SK-N-MC (cell line): Measurements from ENCODE around the gene SLC17A5.
"Not testable (repeated sequence)": the region's sequence is repeated elsewhere in the genome, so short reads cannot be mapped to it uniquely, and the experiment has no call there.

ENCODE experiments used
- DNase-seq: peaks from one replicate; pipeline ENCODE4 v3.0.0-alpha.2; 2011; ENCODE audit warnings: low read depth, low spot score
- H3K27ac ChIP-seq: fragments of 200-600 bp; sonication (generic); 2 replicates; pipeline ENCODE4 v1.5.1; 2016; ENCODE audit warnings: mixed run types
- H3K36me3 ChIP-seq: fragments of 200-600 bp; sonication (generic); 2 replicates; pipeline ENCODE4 v1.6.1; 2017; ENCODE audit warnings: antibody characterized with exemption, low read length, mixed read lengths; ENCODE audit not compliant: insufficient read depth
- H3K4me3 ChIP-seq: fragments of 200-600 bp; sonication (generic); 2 replicates; pipeline ENCODE4 v1.5.1; 2016
- H3K9ac ChIP-seq: fragments of 200-600 bp; sonication (generic); 2 replicates; pipeline ENCODE4 v1.8.0; 2017; ENCODE audit warnings: mixed run types, mixed read lengths; ENCODE audit not compliant: insufficient read length
- H3K9me3 ChIP-seq: fragments of 200-600 bp; sonication (generic); 2 replicates; pipeline ENCODE4 v1.6.1; 2017; ENCODE audit warnings: low read depth, mild to moderate bottlenecking, antibody characterized with exemption, low read length, moderate library complexity, mixed read lengths
- EZH2 ChIP-seq: fragments of 200-600 bp; sonication (generic); IDR thresholded peaks from one replicate; pipeline ENCODE4 v1.6.1; 2017; ENCODE audit warnings: antibody characterized with exemption
- FOXP2 ChIP-seq: optimal IDR thresholded peaks from 2 replicates; pipeline ENCODE3; 2011; ENCODE audit warnings: mild to moderate bottlenecking, moderate library complexity; ENCODE audit not compliant: insufficient read depth; ENCODE audit errors: extremely low read length, control extremely low read depth
- POLR2AphosphoS5 ChIP-seq: IDR thresholded peaks from 2 replicates; pipeline ENCODE4 v1.6.1; 2012; ENCODE audit warnings: mild to moderate bottlenecking, low read depth, low read length, borderline replicate concordance

Gene SLC17A5

DNA sequence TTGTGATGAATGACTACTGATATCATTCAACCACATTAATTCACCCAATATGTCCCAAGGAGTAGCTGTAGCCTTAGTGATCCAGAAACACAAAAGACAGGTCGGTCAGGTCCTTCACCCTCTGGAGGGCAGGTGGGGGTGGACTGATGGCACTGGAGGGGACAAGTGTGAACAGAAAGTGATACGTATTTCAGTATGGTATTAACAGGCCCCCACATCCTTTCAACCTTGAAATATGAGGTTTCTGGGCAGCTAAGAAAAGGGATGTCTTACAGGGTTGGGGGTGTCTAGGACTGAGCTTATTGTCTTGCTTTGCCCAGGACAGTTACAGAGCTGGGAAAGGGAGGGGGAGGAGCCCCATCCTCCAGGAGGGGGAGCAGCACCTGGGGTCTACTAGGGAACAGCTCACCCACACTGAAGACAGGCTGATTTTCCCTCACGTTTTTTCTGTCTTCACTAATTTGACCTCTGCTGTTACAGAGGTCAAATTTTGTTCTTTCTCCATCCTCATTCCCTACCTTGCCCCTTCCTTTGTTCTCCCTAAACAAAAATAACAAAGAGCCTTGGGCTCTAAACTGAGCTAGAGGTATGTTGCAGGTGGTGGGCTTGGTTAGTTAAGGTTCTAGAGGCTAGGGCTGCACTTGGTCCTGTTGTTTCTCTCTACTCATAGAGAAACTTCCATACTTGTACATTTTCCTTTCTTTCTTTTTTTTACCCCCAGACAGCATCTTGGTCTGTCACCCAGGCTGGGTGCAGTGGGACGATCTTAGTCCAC is 95.0 kb downstream of the SLC17A5 start:
- no peak for DNase-seq
- no peaks in the 10 kb centered on the region for H3K36me3 ChIP-seq
- H3K9ac ChIP-seq, result no peak overlapping the region
- TF ChIP-seq FOXP2, result no peak
- TF ChIP-seq EZH2, result no peak
- TF ChIP-seq POLR2AphosphoS5, result no peak
- no peaks in the 10 kb centered on the region for H3K9me3 ChIP-seq
- H3K4me3 ChIP-seq, result no peak overlapping the region
- no peak overlapping the region for H3K27ac ChIP-seq

DNA sequence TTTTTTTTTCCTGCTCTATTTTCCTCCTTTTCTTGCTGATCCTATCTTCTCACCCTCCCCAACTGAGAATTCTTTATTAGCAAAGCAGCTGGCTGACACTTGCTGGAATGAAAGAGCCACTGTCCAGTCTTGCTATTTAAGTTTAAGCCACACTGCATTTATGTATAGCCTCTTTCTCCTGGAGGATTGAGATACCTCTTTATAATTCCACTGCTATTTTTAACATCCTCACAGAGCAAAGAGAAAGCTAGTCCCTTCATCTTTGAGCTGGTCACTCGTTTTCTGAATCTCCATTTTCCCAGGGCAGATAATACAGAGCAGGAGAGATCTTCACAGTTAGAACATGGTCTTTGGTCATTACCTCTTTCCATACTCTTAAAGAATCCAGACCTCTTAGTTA is 97.0 kb downstream of the SLC17A5 start:
- Histone ChIP-seq H3K9ac (no peak overlapping the region), H3K36me3 (no peaks in the 10 kb centered on the region), H3K9me3 (no peaks in the 10 kb centered on the region), H3K4me3 (no peak overlapping the region), H3K27ac (no peak overlapping the region)
- no peak for DNase-seq
- TF ChIP-seq EZH2 (no peak), FOXP2 (no peak), POLR2AphosphoS5 (no peak)

DNA sequence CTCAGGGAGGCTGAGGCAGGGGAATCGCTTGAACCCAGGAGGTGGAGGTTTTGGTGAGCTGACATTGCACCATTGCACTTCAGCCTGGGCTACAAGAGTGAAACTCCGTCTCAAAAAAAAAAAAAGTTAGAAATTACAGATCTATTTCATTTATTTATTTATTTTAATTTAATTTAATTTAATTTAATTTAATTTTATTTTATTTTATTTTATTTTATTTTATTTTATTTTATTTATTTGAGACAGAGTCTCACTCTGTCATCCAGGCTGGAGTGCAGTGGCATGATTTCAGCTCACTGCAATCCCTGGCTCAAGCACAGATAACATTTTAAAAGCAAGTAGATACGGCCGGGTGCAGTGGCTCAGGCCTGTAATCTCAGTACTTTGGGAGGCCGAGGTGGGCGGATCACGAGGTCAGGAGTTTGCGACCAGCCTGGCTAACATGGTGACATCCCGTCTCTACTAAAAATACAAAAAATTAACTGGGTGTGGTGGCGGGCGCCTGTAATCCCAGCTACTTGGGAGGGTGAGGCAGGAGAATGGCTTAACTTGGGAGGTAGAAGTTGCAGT is 98.3 kb downstream of the SLC17A5 start:
- H3K9me3 ChIP-seq, H3K4me3 ChIP-seq, H3K27ac ChIP-seq, H3K9ac ChIP-seq, H3K36me3 ChIP-seq, DNase-seq: not testable (repeated sequence)

DNA sequence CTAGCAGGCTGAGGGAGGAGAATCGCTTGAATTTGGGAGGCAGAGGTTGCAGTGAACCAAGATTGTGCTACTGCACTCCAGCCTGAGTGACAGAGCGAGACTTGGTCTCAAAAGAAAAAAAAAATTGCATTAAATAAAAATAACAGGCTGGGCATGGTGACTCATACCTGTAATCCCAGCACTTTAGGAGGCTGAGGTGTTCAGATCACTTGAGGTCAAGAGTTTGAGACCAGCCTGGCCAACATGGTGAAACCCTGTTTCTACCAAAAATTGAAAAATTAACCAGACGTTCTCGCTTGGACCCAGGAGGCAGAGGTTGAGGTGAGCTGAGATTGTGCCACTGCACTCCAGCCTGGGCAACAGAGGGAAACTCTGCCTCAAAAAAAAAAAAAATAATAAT is 102.7 kb downstream of the SLC17A5 start:
- not testable (repeated sequence) for H3K9me3 ChIP-seq, H3K4me3 ChIP-seq, H3K27ac ChIP-seq, H3K9ac ChIP-seq, DNase-seq, H3K36me3 ChIP-seq

DNA sequence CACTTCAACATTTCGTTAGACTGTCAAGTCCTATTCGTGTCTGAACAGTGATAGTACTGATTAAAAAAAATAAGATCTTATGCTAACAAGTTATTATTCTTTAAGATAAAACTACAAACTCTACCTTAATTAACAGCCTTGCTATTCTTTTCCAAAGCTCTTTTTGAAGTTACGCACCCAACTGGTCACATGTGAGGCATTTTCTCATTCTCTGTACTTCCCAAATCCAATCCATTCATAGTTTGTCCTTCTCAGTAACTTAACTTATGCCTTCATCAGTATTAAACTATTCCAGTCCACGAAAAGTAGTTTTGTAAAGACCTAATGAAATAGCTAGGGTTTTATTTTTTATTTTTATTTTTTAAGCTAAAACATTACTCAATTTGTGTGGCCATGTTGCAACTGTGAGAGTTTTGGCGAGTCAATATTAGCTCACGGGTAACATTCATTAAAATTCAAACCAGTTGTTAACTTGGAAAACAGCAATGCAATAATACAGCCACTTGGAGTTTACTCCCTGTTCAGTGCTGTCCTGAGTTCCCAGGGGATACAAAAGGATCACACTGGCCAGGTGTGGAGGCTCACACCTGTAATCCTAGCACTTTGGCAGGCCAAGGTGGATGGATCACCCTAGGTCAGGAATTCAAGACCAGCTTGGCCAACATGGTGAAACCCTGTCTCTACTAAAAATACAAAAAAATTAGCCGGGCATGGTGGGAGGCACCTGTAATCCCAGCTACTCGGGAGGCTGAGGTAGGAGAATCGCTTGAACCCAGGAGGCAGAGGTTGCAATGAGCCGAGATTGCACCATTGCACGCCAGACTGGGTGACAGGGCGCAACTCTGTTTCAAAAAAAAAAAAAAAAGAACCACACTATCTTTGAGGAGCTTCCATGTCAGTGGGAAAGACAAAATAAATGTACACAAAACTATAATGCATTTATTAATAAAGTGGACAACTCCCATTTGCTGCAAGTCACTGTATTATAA is 105.0 kb downstream of the SLC17A5 start:
- no peak overlapping the region for H3K27ac ChIP-seq
- TF ChIP-seq POLR2AphosphoS5, result no peak
- H3K9ac ChIP-seq, result no peak overlapping the region
- H3K9me3 ChIP-seq, result no peaks in the 10 kb centered on the region
- DNase-seq, result no peak
- H3K4me3 ChIP-seq, result no peak overlapping the region
- H3K36me3 ChIP-seq, result no peaks in the 10 kb centered on the region

DNA sequence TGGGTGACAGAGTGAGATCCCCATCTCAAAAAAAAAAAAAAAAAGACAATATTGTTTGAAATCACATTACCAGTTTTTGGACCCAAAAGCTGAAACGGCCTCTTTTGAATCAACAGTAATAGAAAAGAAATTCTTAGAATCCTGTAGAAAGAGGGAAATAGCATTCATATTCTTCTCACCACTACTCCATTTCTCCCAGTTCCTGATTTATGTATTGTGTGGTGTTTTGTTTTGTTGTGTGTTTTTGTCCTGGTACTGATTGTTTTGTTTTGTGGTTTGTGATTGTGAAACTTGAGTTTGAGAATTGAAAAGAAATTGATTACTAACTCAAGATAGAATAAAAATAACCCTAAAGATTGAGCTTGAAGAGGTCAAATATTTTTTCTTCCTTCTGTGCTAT is 106.8 kb downstream of the SLC17A5 start:
- no peak for DNase-seq
- TF ChIP-seq EZH2, result no peak
- Histone ChIP-seq H3K9ac (no peak overlapping the region), H3K36me3 (no peaks in the 10 kb centered on the region), H3K9me3 (no peaks in the 10 kb centered on the region), H3K4me3 (no peak overlapping the region), H3K27ac (no peak overlapping the region)
